HG02870 (cell line): Measurements from ENCODE around the gene MUC5B.
"Not testable (repeated sequence)": the region's sequence is repeated elsewhere in the genome, so short reads cannot be mapped to it uniquely, and the experiment has no call there.

Source experiments
- ATAC-seq: cut with Tn5 transposase; IDR thresholded peaks from one replicate; pipeline ENCODE4 v1.9.1; 2021; ENCODE audit warnings: mild to moderate bottlenecking, moderate library complexity; ENCODE audit not compliant: unreplicated experiment

The MUC5B gene

GRCh38 chr11:1202776-1203504 lies 19.9 kb upstream of the MUC5B start:
- no peak for ATAC-seq

- no peak for ATAC-seq
Observed at GRCh38 chr11:1203505-1204271, 19.2 kb upstream of the MUC5B start.

GRCh38 chr11:1204381-1205101 lies 18.3 kb upstream of the MUC5B start:
- no peak for ATAC-seq

GRCh38 chr11:1205121-1205986 lies 17.5 kb upstream of the MUC5B start:
- ATAC-seq, result no peak

GRCh38 chr11:1205987-1206331 lies 16.9 kb upstream of the MUC5B start:
- ATAC-seq, result no peak

- no peak for ATAC-seq
Observed at GRCh38 chr11:1206391-1207271, 16.2 kb upstream of the MUC5B start.

- ATAC-seq, result no peak
Observed at GRCh38 chr11:1207401-1208143, 15.3 kb upstream of the MUC5B start.

GRCh38 chr11:1208144-1208393 lies 14.8 kb upstream of the MUC5B start:
- no peak for ATAC-seq

GRCh38 chr11:1208394-1209261 lies 14.2 kb upstream of the MUC5B start:
- ATAC-seq, result no peak

GRCh38 chr11:1209371-1210057 lies 13.4 kb upstream of the MUC5B start:
- ATAC-seq, result no peak

- ATAC-seq, result no peak
Observed at GRCh38 chr11:1211838-1212237, 11.0 kb upstream of the MUC5B start.

- ATAC-seq, result not testable (repeated sequence)
Observed at GRCh38 chr11:1215826-1216225, 7.0 kb upstream of the MUC5B start.

GRCh38 chr11:1217151-1217550 lies 5.7 kb upstream of the MUC5B start:
- ATAC-seq, result no peak

- no peak for ATAC-seq
Observed at GRCh38 chr11:1218256-1218787, 4.5 kb upstream of the MUC5B start.

GRCh38 chr11:1218788-1219445 lies 3.9 kb upstream of the MUC5B start:
- ATAC-seq, result no peak

GRCh38 chr11:1219446-1219833 lies 3.4 kb upstream of the MUC5B start:
- ATAC-seq, result no peak
